ENCODE data around the gene TNFRSF6B.

TNFRSF6B gene

GRCh38 chr20:63693733-63694583 lies 2.5 kb upstream of the TNFRSF6B start:
- no peak for DNase-seq (ENCODE audit: low read depth, low spot score)
- no peak overlapping the region for H3K4me3 ChIP-seq (ENCODE audit: low read length)

- no peak overlapping the region for H3K4me3 ChIP-seq (ENCODE audit: low read length)
- DNase-seq (ENCODE audit: low read depth, low spot score) = no peak
Observed at GRCh38 chr20:63694584-63695423, 1.6 kb upstream of the TNFRSF6B start.

DNA sequence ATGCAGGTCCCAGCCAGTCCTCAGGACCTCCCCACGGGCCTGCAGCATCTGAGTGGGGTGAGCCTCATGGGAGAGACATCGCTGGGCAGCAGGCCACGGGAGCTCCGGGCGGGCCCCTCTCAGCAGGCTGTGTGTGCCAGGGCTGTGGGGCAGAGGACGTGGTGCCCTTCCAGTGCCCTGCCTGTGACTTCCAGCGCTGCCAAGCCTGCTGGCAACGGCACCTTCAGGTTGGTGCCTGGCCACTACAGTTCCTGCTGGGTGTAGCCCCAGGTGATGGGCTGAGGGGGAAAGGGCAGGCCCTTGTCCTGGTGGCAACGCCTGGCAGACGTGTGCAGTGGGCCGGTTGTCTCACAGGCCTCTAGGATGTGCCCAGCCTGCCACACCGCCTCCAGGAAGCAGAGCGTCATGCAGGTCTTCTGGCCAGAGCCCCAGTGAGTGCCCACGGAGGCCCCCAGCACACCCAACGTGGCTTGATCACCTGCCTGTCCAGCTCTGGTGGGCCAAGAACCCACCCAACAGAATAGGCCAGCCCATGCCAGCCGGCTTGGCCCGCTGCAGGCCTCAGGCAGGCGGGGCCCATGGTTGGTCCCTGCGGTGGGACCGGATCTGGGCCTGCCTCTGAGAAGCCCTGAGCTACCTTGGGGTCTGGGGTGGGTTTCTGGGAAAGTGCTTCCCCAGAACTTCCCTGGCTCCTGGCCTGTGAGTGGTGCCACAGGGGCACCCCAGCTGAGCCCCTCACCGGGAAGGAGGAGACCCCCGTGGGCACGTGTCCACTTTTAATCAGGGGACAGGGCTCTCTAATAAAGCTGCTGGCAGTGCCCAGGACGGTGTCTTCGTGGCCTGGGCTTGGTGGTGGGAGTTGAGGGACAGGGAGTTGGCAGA lies 787 bp upstream of the TNFRSF6B start:
- no peak overlapping the region for H3K4me3 ChIP-seq (ENCODE audit: low read length)
- no peak for DNase-seq (ENCODE audit: low read depth, low spot score)

- peak; percentile 48 for DNase-seq (ENCODE audit: low read depth, low spot score)
- no peak overlapping the region for H3K4me3 ChIP-seq (ENCODE audit: low read length)
Observed at GRCh38 chr20:63696306-63696627, 185 bp upstream of the TNFRSF6B start.

GRCh38 chr20:63697357-63697867 lies 960 bp downstream of the TNFRSF6B start:
- no peak for DNase-seq (ENCODE audit: low read depth, low spot score)
- H3K4me3 ChIP-seq (ENCODE audit: low read length) = no peak overlapping the region

- H3K4me3 ChIP-seq (ENCODE audit: low read length) = no peak overlapping the region
- no peak for DNase-seq (ENCODE audit: low read depth, low spot score)
Observed at GRCh38 chr20:63697868-63698545, 1.6 kb downstream of the TNFRSF6B start.

- no peak overlapping the region for H3K4me3 ChIP-seq (ENCODE audit: low read length)
- DNase-seq (ENCODE audit: low read depth, low spot score) = no peak
Observed at GRCh38 chr20:63698739-63699465, 2.5 kb downstream of the TNFRSF6B start.

GRCh38 chr20:63699466-63700198 lies 3.2 kb downstream of the TNFRSF6B start:
- H3K4me3 ChIP-seq (ENCODE audit: low read length) = no peak overlapping the region
- no peak for DNase-seq (ENCODE audit: low read depth, low spot score)

DNA sequence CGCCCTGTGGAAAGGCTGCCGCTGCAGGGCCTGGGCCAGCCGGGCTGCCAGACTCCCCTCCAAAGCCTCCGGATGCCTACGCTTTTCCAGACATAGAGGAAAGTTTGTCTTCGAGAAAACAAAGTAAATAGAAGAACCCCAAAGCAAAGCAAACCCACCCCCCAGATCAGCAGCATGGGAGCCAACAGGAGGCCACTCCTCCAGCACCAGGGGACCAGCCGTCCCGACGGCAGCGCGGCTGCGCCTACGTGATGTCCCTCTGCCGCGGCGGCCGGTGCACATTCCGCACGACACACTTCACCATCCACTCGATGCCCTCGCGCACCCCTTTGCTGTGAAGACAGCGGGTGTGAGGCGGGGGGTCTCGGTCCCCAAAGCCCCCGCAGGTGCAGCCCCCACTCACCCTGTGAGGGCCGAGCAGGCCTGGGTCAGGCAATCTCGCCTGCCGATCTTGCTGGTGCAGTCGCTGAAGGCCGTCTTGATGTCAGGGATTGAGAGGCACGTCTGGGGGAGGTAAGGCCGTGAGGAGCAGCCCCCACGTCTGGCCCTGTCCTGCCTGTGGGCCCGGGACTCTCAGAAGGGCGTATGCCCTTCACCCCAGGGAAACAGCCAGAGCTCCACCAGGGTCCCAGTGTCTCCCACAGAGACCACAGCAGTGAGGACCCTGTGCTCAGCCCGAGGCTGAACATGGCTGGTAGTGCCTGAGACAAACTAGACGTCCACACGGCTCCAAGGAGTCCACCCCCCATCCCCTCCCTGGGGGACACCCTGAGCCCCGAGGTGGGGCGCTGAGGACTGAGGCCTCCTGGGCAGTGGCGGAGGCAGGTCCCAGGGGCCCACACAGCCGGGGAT lies 4.0 kb downstream of the TNFRSF6B start:
- no peak overlapping the region for H3K4me3 ChIP-seq (ENCODE audit: low read length)
- no peak for DNase-seq (ENCODE audit: low read depth, low spot score)

DNA sequence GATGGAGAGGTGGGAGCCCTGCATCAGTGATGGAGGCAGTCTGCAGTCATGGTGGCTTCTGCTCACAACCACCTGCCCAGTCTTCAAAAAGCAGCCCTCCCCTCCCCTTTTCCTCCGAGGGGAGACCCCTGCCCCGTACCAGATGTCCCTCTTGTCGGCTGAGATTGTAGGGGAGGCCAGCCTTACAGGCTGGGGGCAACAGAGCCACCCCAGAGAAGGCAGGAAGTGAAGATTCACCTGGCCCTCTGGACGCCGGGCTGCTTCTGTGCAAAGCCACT lies 4.5 kb downstream of the TNFRSF6B start:
- no peak overlapping the region for H3K4me3 ChIP-seq (ENCODE audit: low read length)
- no peak for DNase-seq (ENCODE audit: low read depth, low spot score)

DNA sequence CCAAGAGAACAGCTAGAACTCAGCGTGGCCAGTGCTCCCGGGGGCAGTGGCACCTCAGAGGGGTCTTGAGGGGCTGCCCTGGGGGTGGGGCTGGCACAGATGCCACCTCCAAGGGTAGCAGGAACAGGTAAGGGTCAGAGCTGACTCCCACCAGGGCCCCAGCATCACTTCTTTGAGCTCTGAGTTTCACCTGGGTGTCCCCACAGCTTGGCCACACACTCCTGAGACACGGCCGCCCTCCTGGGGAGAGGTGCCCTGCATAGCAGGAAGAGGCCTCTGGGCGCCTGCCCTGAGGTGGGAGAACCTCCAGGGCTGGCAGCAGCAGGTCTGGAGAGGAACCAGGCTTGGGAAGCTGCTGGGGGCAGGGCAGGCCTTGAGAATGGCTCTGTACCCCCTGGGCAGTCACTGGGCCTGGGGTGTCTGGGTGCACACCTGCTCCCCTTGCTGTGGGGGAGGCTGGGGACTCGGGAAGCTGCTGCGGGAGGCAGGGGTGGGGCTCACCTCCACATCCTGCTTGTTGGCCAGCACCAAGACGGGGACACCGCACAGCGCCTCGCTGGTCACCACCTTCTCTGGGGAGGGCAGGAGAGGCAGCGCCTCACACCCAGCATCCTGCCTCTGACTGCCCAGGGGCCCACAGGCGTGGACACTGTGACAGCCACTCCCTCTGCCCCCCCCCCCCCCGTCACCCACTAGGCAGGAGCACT lies 5.0 kb downstream of the TNFRSF6B start:
- no peak overlapping the region for H3K4me3 ChIP-seq (ENCODE audit: low read length)
- no peak for DNase-seq (ENCODE audit: low read depth, low spot score)

- DNase-seq (ENCODE audit: low read depth, low spot score) = no peak
- no peak overlapping the region for H3K4me3 ChIP-seq (ENCODE audit: low read length)
Observed at GRCh38 chr20:63702036-63702665, 5.7 kb downstream of the TNFRSF6B start.

DNA sequence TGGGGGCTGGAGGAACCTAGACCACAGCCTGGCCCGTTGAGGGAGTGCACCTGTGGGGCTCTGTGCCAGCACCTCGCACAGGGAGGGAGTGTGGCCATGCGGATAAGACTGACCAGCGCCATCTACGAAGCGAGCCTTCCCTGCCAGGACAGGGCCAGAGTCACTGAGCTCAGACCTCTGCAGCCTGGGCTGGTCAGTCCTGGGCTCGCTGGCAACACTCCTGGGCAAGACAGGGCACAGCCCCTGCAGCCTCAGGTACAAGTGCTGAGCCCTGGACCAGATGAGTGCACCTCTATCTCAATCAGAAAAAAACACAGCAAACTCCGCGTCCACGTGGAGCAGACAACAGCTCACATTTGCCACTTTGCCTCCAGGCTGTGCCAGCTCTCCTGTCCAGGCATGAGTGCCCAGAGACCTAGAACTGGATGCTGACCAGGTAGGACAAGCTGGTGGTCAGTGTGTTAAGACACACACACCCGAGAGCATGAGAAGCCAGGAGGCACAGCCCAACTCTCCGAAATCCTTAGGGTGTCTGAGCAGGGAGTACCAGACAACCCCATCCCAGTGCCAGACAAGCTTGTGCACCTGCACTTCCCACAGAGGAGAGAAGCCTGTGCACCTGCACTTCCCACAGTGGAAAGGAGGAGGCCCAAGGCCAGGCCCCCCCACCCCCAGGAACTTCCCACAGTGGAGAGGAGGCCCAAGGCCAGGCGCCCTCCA lies 6.5 kb downstream of the TNFRSF6B start:
- H3K4me3 ChIP-seq (ENCODE audit: low read length) = no peak overlapping the region
- no peak for DNase-seq (ENCODE audit: low read depth, low spot score)

- DNase-seq (ENCODE audit: low read depth, low spot score) = no peak
- no peak overlapping the region for H3K4me3 ChIP-seq (ENCODE audit: low read length)
Observed at GRCh38 chr20:63703471-63703975, 7.1 kb downstream of the TNFRSF6B start.
